Endothelial cell of umbilical vein (primary cell): ENCODE results near the gene SMPX. TPM values are rescaled to one million over a fixed set of nuclear protein-coding genes. Genes with fewer than 3 reads are reported as not detected.

Experiments used
- BruUV-seq: library from RNA; stranded (reverse); fragments of 400-500 nt; replicated peaks from 2 replicates; lab custom pipeline; 2021; lab: Mats Ljungman, UMichigan
- CTCF ChIA-PET: fragments of 300-600, 350-600 bp; sonication (Branson Sonifier 250); formaldehyde crosslinking; loops from one replicate; lab custom pipeline; 2021; ENCODE audit warnings: antibody characterized with exemption, inconsistent platforms; lab: Charles Lee
- POLR2A ChIA-PET: fragments of 300-600, 350-600 bp; sonication (Branson Sonifier 250); formaldehyde crosslinking; loops from one replicate; lab custom pipeline; 2021; ENCODE audit warnings: antibody characterized with exemption, inconsistent platforms; lab: Charles Lee
- DNase-seq: peaks from one replicate; pipeline ENCODE4 v3.0.0-alpha.2; 2011; ENCODE audit warnings: low read depth, low spot score
- FAIRE-seq: peaks from 2 replicates; lab custom pipeline; 2011; peaks lifted over from hg19 to GRCh38; lab: Jason Lieb, UNC
- H2AFZ ChIP-seq: 2 replicates; pipeline ENCODE4 v1.6.0; 2012; ENCODE audit warnings: low read depth, low read length, control low read depth, inconsistent platforms
- H3K27ac ChIP-seq: 2 replicates; pipeline ENCODE4 v1.5.1; 2011; ENCODE audit warnings: low read depth, mild to moderate bottlenecking, control low read depth, low read length, moderate library complexity; ENCODE audit not compliant: insufficient read depth
- H3K27me3 ChIP-seq, 2 experiments: 2 replicates each; pipeline versions ENCODE4 v1.6.0 to v1.6.1; 2011; ENCODE audit warnings: low read length in 2 of 2, mixed read lengths in 1 of 2; ENCODE audit not compliant: control insufficient read depth in 2 of 2, insufficient read depth in 2 of 2
- H3K36me3 ChIP-seq, 2 experiments: 2 replicates in 1 of 2; 3 replicates in 1 of 2; pipeline ENCODE4 v1.5.1; 2011; ENCODE audit warnings: low read length in 2 of 2, mild to moderate bottlenecking in 1 of 2, moderate library complexity in 1 of 2; ENCODE audit not compliant: control insufficient read depth in 2 of 2, insufficient read depth in 2 of 2; ENCODE audit errors: extremely low read depth in 1 of 2
- H3K4me1 ChIP-seq: 3 replicates; pipeline ENCODE4 v1.5.1; 2011; ENCODE audit warnings: mild to moderate bottlenecking, low read length; ENCODE audit not compliant: control insufficient read depth, insufficient read depth; ENCODE audit errors: extremely low read depth
- H3K4me2 ChIP-seq: 2 replicates; pipeline ENCODE4 v1.6.1; 2011; ENCODE audit warnings: low read length, control low read depth, mixed read lengths; ENCODE audit not compliant: insufficient read depth
- H3K4me3 ChIP-seq, 3 experiments: fragments of 200-600 bp in 1 of 3; sonication (generic), shearing (Covaris generic) in 1 of 3; replicated peaks in 1 of 3; 2 replicates each; pipeline ENCODE4 v1.5.1; 2011 to 2016; ENCODE audit warnings: control low read depth in 3 of 3, low read length in 3 of 3, mild to moderate bottlenecking in 2 of 3, inconsistent platforms in 1 of 3, low read depth in 1 of 3, moderate library complexity in 1 of 3; ENCODE audit not compliant: insufficient read depth in 1 of 3
- H3K79me2 ChIP-seq: 2 replicates; pipeline ENCODE4 v1.6.0; 2012; ENCODE audit warnings: low read length, inconsistent platforms; ENCODE audit not compliant: control insufficient read depth, insufficient read depth
- H3K9ac ChIP-seq: replicated peaks from 2 replicates; pipeline ENCODE3; 2011; ENCODE audit warnings: low read length, control low read depth; ENCODE audit not compliant: insufficient read depth; ENCODE audit errors: extremely low read depth
- H3K9me1 ChIP-seq: replicated peaks from 3 replicates; pipeline ENCODE4 v1.6.0; 2011; ENCODE audit warnings: mild to moderate bottlenecking, low read length; ENCODE audit not compliant: control insufficient read depth, insufficient read depth; ENCODE audit errors: extremely low read depth
- H3K9me3 ChIP-seq: replicated peaks from 2 replicates; pipeline ENCODE4 v1.5.1; 2012; ENCODE audit warnings: low read length, inconsistent platforms; ENCODE audit not compliant: control insufficient read depth, insufficient read depth
- H4K20me1 ChIP-seq: replicated peaks from 2 replicates; pipeline ENCODE3; 2011; ENCODE audit warnings: mild to moderate bottlenecking, low read length; ENCODE audit not compliant: control insufficient read depth, insufficient read depth; ENCODE audit errors: extremely low read depth
- EZH2 ChIP-seq: IDR thresholded peaks from 2 replicates; pipeline ENCODE4 v1.6.1; 2012; ENCODE audit warnings: borderline replicate concordance, low read depth, mild to moderate bottlenecking, moderate library complexity, low read length, inconsistent platforms; ENCODE audit not compliant: severe bottlenecking
- FOS ChIP-seq: IDR thresholded peaks from 2 replicates; pipeline ENCODE4 v1.6.1; 2011; ENCODE audit warnings: mild to moderate bottlenecking, low read length, moderate library complexity, borderline replicate concordance; ENCODE audit not compliant: insufficient read depth
- GATA2 ChIP-seq: IDR thresholded peaks from 2 replicates; pipeline ENCODE4 v1.7.0; 2011; ENCODE audit warnings: low read depth, mild to moderate bottlenecking, moderate library complexity, mixed read lengths, low read length; ENCODE audit not compliant: insufficient read length, insufficient read depth
- JUN ChIP-seq: IDR thresholded peaks from 2 replicates; pipeline ENCODE4 v1.6.1; 2011; ENCODE audit warnings: borderline replicate concordance, low read depth; ENCODE audit not compliant: insufficient read length, insufficient read depth
- MYC ChIP-seq: IDR thresholded peaks from one replicate; pipeline ENCODE4 v1.6.1; 2011; ENCODE audit warnings: mild to moderate bottlenecking, low read depth, low read length
- POLR2A ChIP-seq: IDR thresholded peaks from 2 replicates; pipeline ENCODE4 v1.6.1; 2012; ENCODE audit warnings: low read depth, mild to moderate bottlenecking, control low read depth, low read length
- POLR2AphosphoS5 ChIP-seq: IDR thresholded peaks from 2 replicates; pipeline ENCODE4 v1.6.1; 2012; ENCODE audit warnings: low read depth, mild to moderate bottlenecking, control low read depth, low read length, moderate library complexity; ENCODE audit not compliant: insufficient read depth
- dilution Hi-C: fragments of 300-500 bp; cut with MboI; formaldehyde crosslinking; loops from one replicate; pipeline ENCODE4 v1.15.0; 2019; ENCODE audit warnings: low sequenced_read_pairs; ENCODE audit not compliant: extremely low pct_ligation_motif_present
- intact Hi-C: fragments of 100-400 bp; cut with micrococcal nuclease; formaldehyde crosslinking; loops from one replicate; pipeline ENCODE4 v1.10.0; 2022
- polyA plus RNA-seq, 4 experiments: library from polyadenylated mRNA; depleted of rRNA in 3 of 4; stranded (reverse) in 3 of 4; unstranded in 1 of 4; fragments of >200 nt; gene quantifications; 2 replicates each; pipeline versions ENCODE4 v1.2.1 to v1.2.3, GENCODE V29; 2011 to 2012; ENCODE audit warnings: missing spikeins in 1 of 4
- total RNA-seq: library from RNA; stranded (reverse); gene quantifications from 2 replicates; pipeline ENCODE4 v1.2.3, GENCODE V29; 2021
- TF ChIP-seq, protein P1 (sequence below): IDR thresholded peaks from 2 replicates; pipeline ENCODE4 v1.6.1; 2011; ENCODE audit not compliant: insufficient read depth, insufficient read length
- TF ChIP-seq, protein P2 (sequence below), 2 donors: IDR thresholded peaks; 1 replicate in 1 of 2; 2 replicates in 1 of 2; pipeline ENCODE4 v1.5.1; 2011; ENCODE audit warnings: low read length in 2 of 2, mild to moderate bottlenecking in 2 of 2, moderate library complexity in 2 of 2, control low read depth in 1 of 2, inconsistent platforms in 1 of 2, low read depth in 1 of 2; ENCODE audit not compliant: insufficient read depth in 1 of 2; ENCODE audit errors: extremely low read depth in 1 of 2

Gene SMPX
- total and polyA plus RNA-seq, 2 donors (not counting 3 experiments of a cell fraction or from before 2014, with no cell fraction given): not detected

DNA sequence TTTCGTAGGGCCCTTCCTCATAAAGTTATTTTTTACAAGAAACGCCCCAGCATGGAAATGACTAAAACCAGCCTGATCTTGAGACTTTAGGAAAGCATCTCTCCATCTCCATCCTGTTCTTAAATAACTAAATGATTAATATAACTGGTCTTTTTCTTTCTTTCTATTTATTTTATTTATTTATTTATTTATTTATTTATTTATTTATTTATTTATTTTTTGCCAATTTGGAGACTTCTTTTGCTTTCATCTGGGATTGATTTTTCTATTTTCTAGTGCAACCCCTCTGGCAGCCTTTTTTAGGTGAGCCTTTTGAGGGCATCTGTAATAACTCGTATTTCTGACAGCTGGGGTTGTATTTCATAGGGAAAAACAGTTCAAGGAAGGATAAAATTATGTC, 98.6 kb downstream of the SMPX start:
- Histone ChIP-seq H3K27ac (no peak overlapping the region), H2AFZ (no peak overlapping the region), H3K79me2 (no peaks in the 10 kb centered on the region), H3K9me3 (no peaks in the 10 kb centered on the region), H3K4me1 (no peaks in the 10 kb centered on the region), H3K4me3 (no peak overlapping the region), H3K9me1 (no peaks in the 10 kb centered on the region), H3K9ac (no peak overlapping the region), H3K36me3 (no peaks in the 10 kb centered on the region), H3K27me3 (peaks cover 12 to 18% of the 10 kb centered on the region in 2 experiments), H4K20me1 (no peaks in the 10 kb centered on the region), H3K4me2 (no peak overlapping the region)
- dilution Hi-C loops: no loop called here
- intact Hi-C loops: no loop called here
- ChIA-PET CTCF (no interaction called here), POLR2A (no interaction called here)
- no peak for FAIRE-seq
- TF ChIP-seq FOS (no peak), GATA2 (no peak), EZH2 (no peak), POLR2A (no peak), MYC (no peak), POLR2AphosphoS5 (no peak), JUN (no peak)
- TF ChIP-seq, protein P1, sequence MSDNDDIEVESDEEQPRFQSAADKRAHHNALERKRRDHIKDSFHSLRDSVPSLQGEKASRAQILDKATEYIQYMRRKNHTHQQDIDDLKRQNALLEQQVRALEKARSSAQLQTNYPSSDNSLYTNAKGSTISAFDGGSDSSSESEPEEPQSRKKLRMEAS: no peak
- TF ChIP-seq, protein P2, sequence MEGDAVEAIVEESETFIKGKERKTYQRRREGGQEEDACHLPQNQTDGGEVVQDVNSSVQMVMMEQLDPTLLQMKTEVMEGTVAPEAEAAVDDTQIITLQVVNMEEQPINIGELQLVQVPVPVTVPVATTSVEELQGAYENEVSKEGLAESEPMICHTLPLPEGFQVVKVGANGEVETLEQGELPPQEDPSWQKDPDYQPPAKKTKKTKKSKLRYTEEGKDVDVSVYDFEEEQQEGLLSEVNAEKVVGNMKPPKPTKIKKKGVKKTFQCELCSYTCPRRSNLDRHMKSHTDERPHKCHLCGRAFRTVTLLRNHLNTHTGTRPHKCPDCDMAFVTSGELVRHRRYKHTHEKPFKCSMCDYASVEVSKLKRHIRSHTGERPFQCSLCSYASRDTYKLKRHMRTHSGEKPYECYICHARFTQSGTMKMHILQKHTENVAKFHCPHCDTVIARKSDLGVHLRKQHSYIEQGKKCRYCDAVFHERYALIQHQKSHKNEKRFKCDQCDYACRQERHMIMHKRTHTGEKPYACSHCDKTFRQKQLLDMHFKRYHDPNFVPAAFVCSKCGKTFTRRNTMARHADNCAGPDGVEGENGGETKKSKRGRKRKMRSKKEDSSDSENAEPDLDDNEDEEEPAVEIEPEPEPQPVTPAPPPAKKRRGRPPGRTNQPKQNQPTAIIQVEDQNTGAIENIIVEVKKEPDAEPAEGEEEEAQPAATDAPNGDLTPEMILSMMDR (IDR thresholded peaks at IDR 0.05; ENCODE audit: extremely low read depth in 1 of 2, insufficient read depth in 1 of 2, low read depth in 1 of 2, low read length in 2 of 2): no peak
- BruUV-seq: no TSS peak
- DNase-seq: no peak
